HK-2 (cell line): ENCODE data around the gene BTRC.
A peak's percentile ranks its signal among the peaks of the same experiment; 100 is the strongest.

ENCODE experiments used
- DNase-seq: peaks from one replicate; pipeline ENCODE4 v3.0.0-alpha.2; 2018; ENCODE audit not compliant: unreplicated experiment

The BTRC gene

DNA sequence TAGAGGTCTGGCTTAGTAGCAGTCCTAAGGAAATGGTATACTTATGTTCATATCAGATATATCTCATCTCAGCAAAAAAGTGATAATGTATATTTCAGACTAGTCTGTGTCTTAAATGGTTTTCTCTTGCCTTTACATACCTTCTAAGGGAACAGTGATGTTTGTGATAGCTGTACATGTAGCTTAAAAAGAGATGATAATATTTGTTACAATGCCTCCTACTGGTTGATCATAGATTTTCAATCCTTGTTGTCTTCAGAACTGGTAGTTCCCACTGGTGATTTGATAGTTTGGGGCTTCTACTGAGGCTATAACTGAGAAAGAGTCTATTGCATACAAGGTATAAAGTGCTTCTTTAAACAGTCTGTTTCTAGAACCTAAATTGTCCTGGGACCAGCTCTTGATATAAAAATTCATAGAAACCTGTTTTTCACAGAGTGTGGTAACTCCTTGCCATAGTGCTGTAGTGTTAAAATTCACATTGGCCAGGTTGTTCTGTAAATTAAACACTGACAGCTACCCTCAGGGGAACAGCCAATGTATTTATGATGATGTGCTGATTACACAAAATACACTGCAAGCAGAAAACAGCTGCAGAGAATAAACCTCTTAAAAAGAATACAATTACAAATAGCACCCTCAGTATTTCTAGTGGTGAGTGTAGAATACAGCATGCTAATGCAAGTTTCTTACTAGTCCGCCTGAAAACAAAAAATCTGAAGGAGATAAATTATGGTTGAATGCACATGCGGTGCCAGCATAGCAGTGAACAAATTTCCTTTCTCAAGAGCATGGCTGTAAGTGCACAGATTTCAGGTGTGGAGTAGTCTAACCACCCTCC, 90.3 kb downstream of the BTRC start:
- no peak for DNase-seq

DNA sequence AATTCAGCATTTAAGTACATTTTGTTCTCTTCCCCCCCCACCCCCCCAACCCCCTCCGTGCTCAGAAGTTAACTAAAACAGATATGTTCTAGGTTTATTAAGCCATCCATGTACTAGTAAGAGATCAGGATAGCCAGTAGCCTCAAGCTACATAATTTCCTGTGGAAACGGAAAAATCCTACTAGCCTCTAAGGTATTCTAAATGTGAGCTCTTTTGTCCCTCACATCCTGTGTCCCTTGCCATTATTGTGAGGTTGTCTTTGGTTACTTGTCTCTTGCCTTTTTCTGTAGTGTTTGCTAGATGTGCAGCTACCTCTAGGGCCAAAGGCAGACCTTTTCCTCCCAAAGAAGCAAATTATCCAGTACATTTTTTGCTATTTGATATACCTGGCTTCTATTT, 92.1 kb downstream of the BTRC start:
- no peak for DNase-seq

DNA sequence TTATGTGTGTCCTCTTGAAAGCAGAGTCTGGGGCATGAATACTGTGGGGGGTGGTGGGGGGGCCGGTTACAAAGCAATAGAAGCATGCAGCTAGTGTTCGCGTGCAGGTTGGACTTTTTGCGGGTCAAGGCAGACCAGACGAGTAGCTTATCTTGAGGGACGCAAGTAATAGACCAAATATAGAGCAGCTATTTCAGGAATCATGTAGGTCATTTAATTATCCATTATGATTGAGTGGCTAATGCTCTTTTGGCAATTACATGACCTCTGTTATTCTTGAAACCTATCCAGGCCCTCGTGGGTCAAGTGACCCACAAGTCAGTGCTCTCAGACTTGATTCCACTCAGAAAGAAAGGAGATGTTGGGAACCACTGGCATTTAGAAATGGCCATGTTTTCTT, 93.0 kb downstream of the BTRC start:
- DNase-seq, result no peak

DNA sequence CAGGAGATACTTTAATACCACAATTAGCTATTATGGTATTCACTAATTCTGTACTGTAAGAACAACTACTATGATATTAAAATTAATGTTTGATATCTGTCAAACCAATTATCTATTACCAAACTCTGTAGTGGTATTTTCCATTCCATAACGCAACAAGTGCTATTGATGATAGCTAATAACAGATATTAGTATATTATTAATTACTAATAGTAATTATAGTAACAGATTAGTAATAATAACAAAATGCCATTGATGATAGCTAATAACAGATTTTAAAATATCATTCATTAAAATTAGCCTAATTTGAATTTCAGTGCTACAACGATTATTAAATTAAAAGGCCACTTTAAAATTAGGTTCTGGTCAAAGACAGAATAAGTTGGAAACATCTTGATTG, 93.5 kb downstream of the BTRC start:
- no peak for DNase-seq

DNA sequence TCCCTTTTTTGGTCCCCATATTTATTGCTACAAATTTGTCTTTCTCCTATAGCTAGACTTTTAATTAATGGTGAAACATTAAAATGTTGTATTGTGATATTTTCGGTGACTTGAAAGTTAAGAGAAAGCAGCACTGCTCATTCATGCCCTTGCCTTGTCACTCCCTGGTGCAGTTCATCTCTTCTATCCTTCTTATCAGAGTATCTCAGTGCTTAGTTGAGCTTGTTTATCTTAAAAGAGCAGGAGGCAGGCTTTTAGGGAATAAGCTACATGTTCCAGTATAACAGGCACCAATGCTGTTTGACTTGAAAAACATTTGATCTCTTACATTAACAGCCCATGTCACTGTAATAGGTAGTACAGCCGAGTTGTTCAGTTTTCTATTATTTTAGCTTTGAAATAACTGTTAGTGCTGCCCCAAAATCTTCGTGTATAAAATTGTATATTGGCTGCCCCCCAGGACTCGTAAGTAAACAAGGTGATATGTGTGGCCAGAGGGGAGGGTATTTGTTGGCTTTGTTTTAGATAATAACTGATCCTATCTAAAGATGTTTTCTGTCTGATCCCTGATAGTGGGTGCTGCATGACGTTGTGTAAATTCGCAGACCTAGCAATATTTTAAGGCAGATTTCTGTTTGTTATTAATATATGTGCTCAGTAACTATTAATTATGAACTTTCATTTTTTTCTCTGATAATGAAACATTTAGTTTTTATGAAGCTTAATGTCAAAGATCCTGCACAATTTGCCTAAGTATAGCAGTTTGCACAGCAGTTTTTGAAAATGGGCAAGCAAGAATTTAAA, 96.5 kb downstream of the BTRC start:
- DNase-seq, result no peak

DNA sequence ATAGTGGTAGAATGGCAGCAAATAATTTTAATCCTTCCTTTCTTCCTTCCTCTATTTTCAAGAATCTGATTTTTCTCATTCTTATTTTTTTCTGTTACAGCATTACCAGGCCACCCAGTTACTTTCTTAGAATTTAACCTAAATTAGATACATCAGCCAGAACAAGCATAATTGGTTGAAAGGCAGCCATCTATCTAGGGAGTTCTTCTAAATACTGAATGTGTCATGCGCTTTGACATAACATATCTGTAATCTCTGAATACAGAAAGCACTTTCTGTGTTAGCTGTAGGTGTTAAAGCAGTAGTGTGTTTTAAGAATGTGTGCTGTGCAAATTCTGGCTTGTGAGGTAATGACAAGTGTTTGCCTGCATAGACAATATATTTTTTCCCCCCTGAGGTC, 97.3 kb downstream of the BTRC start:
- DNase-seq, result no peak

DNA sequence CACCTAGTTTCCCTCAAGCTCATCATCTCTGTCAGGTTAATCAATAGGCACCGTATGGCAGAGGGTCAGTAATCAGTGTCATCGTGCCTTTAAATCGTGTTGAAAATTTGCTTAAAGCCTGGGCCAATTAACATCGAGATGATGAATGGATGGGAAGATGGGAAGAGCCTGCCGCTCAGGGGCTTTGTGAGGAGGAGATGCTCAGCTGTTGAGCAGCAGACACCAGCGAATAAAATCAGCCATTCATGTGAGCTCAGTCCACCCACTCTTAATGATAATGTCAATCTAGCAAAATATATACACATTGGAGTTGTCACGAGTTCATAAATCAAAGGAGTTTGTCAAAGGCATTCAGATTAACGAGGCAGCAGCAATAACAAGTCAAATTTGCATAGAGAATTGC, 97.7 kb downstream of the BTRC start:
- DNase-seq, result no peak

DNA sequence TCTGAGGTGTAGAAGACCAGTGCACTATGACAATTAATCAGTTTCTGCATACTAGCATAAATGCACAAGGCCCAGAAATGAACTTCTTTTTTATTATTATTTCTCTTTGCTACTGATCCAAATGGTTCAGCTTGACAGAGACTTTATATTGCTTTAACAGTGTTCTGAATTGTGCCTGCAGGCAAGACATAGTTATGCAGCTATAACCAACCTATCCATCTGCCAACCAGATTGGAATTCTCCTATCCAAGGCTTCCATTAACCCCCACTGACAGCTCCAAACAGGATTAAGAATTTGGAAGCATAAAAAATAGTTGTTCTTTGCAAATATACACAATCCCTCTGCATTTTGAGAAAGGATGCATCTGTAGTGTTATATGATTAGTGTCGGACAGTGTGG, 98.2 kb downstream of the BTRC start:
- DNase-seq, result no peak

DNA sequence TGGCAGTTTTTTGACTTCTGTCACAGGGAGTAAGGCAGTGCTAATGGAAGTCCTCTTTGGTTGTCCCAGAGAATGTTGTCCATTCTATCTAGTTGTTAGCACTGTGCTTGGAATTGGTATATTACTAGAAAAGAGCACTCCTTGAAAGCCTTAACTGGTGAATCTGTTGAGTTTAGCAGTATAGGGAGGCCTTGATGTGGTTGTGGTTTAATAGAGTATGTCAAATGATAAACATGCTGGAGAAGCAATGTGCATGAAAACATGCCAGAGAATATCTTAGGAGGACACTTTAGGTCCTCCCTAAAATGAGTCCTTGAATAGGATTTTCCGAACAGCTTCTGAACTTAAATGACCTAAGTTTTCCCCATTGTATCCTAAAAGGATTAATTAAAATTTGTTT, 98.6 kb downstream of the BTRC start:
- DNase-seq, result no peak

DNA sequence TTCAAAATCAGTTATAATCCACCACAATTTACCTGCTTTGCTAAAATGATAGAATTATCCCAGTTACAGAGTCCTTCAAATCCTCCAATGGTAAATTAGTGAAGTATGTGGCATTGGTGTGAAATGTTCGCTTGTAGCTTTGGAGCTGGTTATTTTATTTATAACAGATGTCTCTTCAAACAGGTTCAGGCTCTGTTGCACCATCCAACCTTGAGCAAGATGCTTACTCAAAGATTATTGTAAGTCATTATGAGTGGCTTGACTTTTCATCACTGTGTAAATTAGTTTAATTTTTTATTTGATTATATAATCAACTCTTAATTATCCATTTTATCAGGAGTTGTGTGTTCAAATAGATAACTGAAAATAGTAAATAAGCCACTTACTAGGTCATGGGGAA, 99.4 kb downstream of the BTRC start:
- no peak for DNase-seq

DNA sequence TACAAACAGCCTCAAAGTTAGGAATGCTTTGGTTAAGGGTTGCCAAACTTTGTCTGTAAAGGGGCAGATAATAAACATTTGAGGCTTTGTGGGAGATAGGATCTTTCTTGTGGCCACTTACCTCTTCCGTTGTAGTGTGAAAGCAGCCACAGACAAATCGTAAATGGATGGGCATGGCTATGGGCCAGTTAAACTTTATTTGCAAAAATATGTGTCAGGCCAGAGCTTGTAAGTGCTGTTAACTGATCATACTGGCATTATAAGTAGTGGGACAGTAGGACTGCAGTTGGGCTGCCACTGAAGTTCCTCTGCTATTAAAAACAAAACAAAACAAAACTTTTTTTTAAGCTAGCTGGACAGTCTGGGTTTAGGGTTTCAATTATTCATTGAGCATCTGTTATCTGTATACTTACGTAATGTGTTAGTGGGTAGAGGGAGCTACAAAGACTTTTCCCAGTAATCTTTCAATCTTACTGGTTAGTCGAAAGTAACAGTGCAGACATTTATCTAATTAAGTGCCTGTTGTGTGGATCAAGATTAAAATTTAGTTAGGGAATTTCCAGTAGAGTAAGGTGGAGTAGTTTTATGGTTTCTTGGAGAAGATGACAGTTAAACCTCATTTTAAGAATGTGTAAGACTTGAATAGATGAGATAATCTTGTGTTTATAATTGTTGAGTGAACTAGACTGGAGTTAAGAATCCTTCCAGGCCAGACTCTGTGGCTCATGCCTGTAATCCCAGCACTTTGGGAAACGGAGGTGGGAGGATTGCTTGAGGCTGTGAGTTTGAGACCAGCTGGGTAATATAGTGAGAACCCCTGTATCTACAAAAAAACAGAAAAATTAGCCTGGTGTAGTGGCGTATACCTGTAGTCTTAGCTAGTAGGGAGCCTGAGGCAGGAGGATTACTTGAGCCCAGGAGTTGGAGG, 100.1 kb downstream of the BTRC start:
- DNase-seq, result no peak

DNA sequence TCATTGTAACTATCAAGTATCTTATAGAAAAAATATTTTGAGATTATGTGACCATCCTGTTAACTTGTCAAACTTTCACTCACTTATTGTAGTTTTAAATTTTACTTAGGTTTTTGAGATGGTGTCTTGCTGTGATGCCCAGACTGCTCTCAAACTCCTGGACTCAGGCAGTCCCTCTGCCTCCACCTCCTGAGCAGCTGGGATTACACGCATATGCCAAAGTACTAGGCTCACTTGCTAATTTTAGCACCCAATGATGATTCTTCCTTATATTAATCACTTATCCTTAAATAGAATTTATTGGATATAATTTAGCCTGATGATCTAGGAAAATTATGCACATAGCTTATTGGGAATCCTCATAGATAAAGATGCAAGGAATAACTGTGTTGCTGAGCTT, 104.9 kb downstream of the BTRC start:
- no peak for DNase-seq

DNA sequence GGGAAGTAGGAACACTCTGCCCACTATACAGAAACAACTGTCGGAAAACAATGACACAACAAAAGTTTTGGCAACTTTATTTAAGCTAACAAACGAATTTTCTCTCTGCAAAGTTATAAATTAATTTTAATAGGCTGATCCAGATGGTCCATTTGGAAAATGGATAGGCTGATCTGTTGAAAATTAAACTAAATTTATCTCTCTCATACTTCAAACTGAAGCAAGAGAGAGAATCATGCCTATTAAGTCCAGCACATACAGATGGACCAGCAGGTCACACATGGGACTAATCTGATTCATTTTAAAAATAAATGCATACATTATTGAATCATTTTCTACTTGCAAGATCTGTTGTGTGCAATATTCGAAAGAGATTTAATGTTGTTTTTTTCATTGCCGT, 110.1 kb downstream of the BTRC start:
- DNase-seq, result no peak

DNA sequence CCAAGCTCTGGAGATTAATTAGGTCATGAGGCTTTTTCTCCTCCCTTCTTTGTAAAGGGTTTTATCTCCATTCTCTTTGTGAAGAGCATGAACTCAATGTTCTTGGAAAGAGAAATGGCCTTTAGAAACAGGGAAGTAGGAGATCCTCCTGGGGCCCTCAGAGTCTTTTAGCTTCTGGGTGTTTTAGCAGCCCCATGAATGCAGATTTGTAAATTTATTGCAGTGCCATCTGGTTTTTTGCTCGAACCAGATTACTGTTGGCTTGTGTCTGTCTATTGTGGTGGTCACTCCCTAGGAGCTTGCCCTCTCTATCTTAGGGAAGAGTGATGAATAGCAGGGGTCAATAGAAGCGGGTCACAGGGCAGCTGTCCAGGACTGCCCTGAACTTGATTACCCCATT, 110.6 kb downstream of the BTRC start:
- DNase-seq, result no peak

DNA sequence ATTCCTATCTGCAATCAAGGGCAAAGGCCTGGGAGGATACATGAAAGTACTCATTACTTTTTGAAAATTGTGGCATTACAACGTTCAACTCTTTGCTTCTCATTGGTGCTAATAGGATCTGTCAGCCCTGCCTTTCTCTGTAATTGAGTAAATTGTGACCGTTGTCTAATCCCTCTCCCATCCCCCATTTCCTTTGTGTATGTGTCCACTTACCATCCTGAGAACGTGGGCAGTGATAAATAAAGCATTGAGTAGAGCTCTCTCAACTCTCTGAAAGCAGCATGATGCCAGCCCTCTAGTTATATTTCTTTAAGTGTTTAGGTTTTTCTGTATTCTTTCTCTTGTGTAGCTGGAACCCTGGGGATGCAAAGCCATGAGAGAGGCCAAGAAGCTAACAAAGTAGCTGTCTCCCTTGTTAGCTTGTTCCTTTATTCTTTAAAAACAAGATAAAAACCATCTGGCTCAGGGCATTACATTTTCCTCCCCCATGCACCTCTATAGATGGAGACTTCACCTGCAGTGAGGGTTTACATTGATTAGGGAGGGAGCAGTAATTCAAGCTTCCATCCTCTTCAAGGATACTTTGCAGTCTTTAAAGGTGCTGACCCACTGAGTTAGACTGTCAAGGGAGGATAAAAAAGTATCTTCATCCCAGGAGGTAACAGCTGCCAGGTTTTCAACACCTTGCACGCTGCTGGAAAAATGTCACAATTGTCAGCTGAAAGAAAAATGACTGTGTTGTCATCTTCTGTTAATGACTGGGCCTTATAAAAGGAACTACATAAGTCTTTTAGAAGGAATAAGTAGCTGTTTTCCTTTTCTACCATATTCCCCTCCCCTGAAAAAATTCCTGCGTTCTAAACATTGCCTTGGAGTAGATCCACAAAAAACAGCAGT, 112.3 kb downstream of the BTRC start:
- no peak for DNase-seq

DNA sequence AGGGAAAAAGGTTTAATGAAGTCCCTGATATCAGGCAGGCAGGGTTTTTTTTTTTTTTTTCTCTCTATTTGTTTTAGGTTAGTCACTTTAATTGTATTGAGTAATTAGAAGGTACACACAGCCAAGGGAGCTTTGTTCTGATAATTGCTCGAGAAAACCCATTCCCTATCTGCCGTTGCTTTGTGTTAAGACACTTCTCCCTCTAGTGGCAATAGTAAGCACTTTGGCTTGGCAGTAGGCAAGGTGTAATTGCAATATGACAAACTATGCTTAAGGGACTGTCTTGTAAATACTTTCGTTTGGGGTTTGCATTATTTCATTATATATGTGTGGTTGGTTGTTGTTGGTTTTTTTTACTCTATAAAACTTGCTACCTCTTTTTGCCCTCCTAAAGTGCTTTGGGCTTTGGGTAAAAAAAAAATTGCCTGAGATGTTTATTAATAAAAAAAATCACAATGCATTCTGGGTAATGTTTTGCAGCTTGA, 113.4 kb downstream of the BTRC start:
- peak; percentile 7 for DNase-seq

DNA sequence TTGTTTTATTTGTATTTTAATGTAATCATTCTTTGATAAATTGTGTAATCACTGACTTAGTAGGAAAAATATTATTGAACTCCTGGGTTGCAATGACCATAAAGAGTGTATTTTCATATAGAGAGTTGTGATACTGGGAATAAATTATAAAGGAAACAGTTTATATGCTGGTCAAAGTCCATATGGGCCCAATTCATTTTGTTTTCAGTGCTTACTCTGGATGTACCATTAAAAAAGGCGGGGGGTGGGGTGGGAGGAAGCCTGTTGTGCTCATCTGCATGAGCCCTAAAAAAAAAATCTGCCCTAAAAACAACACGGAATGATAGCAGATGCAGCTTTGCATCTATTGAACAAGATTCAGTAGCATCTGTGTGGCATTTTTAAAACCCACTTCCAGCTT, 114.2 kb downstream of the BTRC start:
- DNase-seq, result no peak

DNA sequence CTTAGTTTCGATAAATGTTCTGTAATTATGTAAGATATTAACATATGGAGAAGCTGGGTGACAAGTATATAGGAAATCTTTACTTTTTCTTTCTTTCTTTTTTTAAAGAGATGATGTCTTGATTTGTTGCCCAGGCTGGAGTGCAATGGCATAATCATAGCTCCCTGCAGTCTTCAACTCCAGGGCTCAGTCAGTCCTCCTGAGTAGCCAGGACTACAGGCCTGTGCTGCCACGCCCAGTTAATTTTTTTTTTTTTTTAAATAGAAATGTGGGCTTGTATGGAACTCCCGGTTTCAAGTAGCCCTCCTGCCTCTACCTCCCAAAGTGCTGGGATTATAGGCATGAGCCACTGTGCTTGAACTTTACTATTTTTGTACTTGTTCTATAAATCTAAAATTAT, 122.4 kb downstream of the BTRC start:
- no peak for DNase-seq

DNA sequence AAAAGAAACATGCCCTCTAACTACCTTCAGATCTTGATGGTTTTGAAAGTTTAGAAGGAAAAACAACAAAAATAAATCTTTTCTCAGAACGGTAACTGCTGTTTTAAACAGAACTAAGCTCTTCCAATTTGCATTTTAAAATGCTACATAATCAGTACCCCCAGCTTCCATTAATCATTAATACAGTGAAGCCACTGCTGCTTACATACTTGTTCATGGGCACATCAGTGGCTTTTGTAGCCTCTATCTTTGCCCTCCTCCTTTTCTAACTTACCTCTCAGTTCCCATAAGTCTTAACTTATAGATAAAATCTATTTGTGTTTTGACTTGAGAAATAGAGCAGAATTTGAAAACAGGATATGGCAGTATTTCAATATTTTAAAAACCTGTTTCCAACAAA, 125.0 kb downstream of the BTRC start:
- DNase-seq, result no peak

DNA sequence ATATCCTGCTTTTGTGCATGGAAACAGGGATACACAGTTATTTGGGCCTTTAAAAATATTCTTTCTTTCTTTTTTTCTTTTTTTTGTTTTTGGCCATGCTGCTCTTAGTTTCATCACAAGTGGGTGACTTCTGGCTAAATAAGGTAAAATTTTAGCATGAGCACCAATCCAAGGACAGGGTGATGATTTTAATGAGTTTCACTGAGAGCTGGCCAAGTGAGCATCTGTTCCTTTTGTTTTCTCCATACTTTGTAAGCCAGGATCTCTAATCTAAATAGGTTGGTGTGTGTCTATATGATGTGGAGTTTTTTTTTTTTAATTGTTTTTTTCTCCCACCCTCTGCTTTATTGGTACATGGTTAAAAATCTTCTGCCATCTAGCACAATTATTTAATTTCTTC, 127.3 kb downstream of the BTRC start:
- no peak for DNase-seq

DNA sequence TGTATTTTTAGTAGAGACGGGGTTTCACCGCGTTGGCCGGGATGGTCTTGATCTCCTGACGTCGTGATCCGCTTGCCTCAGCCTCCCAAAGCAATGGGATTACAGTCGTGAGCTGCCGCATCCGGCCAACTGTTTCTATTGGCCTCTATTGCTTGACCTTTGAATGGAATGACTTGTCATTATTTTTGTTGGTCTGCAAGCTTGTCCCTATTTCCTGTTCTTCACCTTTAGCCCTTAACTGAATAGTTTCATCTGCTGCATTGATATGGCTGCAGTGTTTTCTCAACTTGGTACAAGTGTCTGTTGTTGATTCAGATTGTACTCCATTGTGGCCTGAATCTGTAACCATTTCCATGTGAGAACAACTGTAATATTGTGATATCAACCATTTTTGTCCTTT, 128.6 kb downstream of the BTRC start:
- no peak for DNase-seq
